Cerebellar cortex (tissue), 1 donor: Measurements from ENCODE around the gene EMILIN1.

Experiments
- DNase-seq: peaks from one replicate; pipeline ENCODE4 v3.0.0-alpha.2; 2015; ENCODE audit warnings: low spot score

The EMILIN1 gene

DNA sequence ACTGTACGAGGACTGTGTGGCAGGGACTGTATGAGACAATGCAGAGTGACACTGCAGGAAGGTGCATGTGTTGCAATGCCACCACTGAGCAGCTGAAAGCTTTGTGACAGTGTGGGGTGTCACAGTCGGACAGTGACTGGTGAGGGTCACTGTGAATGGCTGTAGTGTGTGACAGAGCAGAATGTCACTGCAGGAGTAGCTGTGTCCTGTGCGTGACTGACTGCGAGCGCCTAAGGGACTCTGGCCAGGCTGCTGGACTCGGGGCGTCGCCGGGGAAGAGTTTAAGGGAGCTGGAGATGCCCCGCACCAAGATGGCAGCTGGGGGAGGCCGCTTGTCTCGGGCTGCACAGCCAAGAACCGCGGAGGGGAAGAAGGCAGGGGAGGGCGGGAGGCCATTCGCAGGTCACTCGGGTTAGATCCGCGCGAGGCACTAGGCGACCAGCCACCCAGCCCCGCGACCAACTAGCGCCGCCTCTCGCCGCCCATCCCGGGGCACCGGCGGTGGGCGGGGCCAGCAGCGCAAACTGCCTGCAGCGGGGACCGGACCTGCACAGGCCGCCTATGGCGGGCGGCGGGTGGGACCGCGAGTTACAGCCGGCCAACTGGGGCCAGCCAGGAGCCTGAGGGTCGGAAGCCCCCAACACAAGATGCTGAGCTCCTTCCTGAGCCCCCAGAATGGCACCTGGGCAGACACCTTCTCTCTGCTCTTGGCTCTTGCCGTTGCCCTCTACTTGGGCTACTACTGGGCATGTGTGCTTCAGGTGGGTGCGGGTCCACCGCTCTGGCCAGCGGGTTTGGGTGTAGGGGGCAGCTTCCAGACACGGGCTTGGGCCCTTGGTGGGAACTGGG lies 45.1 kb downstream of the EMILIN1 start, which contains the start of gene ABHD1:
Gene ABHD1 (plus strand): TSS at position 514 of the 849 bp plus-strand sequence. CDS start 134 bp downstream, at position 648.
- peak; percentile 54 for DNase-seq

DNA sequence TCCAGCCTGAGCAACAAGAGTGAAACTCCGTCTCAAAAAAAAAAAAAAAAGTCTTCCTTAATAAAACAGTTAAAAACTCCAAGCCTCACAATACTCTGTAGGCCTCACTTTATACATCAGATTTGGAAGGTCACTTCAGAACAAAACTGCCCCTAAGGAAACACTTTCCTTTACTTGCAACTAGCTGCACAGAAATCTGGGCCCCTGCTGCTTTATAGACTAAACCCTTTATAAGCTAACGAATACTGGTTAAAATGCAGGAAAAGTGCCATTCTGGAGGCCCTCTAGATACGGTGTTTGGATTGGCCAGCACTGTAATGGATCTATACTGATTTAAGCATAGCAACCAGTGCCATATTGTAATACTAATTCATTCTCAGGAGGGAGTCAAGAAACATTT lies 46.7 kb downstream of the EMILIN1 start:
- no peak for DNase-seq

DNA sequence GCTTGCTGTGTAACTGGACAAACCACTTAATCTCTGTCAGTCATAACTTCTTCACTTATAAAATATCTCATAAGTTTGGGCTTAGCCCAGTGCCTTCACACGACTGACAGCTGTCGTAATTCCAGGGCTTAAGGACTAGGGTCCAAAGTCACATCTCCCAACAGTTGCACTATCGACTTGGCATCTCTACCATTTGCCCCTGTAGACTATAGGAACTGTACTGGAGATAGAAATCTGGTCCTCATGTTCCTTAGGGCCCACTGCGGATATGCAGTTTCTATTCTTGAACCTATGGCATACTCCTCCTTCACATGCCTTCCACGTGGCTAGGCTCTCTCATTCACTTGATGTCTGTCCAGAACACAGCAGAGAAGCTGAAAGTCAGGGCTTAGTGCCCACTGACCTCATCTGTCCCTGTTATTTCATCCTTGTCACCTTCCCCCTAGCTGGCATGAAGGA lies 47.9 kb downstream of the EMILIN1 start:
- DNase-seq, result no peak

DNA sequence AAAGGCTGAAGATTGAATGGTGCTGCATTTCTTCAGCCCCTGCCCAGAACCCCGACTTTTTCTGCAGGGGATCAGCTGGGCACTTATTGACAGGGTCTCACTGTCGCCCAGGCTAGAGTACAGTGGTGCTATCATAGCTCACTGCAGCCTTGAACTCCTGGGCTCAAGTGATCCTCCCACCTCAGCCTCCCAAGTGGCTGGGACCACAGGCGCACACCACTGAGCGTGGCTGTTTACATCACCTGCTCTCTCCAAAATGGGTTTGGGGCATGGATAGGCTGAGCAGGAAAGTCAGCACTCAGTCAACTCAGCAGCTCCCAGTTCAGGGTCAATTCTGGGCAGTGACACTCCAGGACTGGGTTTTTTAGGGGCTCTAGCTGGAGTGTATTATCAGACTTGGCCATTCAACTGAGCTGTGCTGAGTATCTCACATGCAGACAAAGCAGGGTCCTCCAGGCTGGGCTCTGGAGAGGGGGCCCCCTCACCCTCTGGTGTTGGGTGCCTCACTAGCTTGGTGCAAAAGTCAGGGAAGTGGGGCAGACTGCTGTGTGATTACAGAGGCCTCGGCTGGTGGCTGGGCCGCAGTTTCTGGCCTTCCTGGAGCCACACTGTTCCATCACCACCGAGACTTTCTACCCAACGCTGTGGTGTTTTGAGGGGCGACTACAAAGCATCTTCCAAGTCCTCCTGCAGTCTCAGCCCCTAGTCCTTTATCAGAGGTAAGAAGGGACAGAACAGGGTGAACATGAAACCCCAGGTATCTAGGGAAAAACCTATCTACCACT lies 49.7 kb downstream of the EMILIN1 start:
- DNase-seq, result no peak

DNA sequence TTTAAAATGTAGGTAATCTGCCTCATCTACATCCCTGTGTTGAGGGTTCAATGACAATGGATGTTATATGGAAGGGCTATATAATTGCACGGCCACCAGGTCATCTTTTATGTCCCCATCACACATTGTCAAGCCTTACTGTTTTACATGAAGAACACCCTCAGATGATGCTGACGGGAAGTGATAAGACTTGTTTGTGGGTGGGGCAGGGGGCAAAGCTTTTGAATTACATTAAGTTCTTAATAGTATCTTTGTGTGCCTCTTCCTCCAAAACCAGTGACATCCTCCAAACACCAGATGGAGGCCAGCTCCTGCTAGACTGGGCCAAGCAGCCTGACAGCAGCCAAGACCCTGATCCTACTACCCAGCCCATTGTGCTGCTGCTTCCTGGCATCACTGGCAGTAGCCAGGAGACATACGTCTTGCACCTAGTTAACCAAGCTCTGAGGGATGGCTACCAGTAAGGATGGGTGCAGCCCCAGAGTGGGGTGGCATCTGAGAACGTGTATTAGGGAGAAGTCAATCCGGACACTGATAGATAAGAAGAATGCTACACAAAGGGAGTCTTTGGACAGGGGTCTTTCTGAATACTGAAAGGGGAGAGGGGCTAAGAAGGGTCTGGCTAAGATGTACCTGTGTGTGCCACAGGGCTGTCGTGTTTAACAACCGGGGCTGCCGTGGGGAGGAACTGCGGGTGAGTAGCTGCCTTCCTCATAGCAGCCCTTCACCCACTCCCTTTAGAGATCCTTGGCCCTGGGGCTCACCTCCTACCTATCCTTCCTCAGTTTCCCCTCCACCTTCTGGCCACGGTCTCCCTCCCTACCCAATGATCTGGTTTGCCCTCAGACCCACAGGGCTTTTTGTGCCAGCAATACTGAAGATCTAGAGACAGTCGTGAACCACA lies 50.5 kb downstream of the EMILIN1 start:
- no peak for DNase-seq

DNA sequence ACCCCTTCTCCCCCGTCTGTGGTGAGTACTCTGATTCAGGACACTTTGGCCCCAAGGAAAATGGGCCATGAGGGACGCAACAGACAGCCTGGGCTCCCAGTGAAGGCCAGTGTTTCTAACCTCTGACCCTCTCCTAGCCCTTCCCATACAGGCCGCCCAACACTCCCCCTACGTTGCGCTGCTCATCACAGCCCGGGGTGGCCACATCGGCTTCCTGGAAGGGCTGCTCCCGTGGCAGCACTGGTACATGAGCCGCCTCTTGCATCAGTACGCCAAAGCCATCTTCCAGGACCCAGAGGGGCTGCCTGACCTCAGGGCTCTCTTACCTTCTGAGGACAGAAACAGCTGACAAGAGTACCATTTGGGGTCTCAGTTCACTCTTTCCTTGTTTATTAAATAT lies 52.0 kb downstream of the EMILIN1 start:
- DNase-seq, result no peak

DNA sequence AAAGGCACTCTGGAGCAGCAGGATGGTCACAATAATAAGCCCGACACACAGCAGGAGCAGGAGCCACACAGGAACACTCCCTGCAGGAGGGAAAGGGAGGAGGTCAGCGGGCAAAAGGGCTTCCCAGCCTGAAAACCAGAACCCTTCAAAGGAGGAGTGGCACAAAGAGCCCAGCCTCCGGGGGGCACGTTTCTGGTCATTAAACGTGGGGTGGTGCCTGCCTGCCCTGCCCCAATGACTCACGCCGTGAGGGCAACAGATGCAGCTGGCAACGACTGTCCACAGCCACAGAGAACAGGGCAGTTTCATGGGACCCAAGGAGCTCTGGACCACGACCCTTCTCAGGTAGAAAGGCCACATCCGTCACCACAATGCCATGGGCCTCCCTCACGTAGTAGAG lies 53.0 kb downstream of the EMILIN1 start:
- no peak for DNase-seq

DNA sequence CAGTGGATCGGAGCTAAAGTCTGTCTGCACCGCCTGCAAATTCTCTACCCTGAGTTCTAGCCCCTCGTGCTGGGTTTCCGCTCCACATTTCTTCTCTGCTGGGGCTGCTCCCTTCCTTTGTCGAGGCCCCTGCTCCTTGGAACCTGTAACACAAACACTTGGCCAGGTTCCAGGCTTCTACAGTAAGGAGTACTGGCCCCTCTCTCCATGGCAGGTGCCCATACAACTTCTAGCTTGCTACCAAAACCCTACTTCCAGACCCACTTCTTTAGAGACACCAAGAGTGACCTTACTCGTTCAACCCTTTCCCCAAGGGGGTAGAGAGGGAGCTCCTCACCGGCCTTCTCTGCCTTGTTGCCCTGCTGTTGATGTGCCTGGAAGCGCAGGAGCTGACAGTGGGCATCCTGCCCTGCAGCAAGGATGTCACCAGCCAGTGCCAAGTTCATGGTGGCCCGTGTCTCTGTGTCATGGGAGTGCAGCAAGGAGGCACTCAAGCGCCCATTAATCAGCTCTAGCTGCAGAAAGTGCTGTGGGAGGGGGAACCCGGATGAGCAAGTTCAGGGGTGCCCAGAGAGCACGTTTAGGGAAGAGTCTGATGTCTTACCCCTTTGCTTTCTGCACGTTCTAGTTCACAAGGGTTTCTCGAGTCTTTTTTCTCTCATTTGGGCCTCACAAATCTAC lies 54.9 kb downstream of the EMILIN1 start:
- peak; percentile 49 for DNase-seq

DNA sequence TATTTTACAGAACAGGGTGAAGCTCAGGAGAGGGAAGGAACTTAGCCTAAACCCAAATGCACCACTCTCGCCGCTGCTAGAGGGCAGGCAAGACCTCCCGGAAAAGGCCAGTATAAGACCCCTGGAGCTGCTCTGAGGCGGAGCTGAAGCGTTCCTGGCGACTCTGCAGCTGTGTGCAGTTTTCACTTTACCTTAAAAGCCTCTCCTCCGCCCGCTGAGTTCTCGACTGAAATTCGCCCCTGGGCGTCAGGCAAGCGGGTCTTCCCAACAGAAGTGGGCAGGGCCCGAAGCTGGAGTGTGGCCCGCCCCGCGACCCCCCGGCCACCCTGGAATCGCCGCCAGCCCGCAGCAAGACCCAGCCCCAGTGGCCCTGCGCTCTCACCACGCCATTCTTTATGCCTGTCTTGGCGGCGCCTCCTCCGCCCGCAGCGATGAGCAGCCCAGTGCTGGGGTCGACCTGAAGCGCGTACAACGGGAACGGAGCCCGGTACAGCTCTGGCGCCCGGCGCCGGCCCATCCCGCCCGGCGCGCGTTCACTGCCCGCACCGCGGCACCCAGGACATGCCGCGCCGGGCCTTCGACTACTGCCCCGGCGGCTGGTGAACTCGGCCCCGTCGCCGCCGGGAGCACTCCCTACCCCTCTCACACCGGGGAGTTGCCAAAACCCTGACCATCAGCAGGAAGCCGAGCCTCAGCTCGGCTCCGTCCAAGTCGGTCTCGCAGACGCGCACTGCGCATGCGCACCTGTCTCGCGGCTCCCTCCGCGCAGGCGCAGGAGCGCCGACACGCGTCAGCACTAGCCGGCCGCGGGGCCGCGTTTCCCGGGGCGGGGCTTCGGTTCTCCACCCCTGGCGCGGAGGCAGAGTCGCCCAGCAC lies 55.7 kb downstream of the EMILIN1 start, which contains the start of gene PREB:
Gene PREB (minus strand): TSS at position 732 of the 876 bp plus-strand sequence. CDS start 215 bp downstream, at position 517.
- peak; percentile 93 for DNase-seq

DNA sequence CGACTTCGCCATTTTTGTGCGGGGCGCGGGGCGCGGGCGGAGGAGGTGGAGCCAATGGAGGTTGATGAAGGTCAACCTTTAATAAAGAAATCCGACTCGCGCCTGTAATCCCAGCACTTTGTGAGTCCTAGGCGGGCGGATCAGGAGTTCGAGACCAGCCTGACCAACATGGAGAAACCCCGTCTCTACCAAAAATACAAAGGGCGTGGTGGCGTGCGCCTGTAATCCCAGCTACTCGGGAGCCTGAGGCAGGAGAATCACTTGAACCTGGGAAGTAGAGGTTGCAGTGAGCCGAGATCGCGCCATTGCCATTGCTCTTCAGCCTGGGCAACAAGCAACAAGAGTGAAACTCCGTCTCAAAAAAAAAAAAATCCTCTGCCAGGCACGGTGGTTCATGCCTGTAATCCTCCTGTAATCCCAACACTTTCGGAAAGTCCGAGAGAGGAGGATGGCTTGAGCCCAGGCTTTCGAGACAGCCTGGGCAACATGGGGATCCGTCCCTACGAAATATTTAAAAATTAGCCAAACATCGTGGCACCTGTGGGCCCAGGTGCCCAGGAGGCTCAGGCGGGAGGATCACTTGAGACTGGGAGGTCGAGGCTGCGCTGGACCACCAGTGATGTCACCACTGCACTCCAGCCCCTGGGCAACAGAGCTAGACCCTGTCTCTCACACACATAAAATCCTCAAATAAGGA lies 56.5 kb downstream of the EMILIN1 start:
- no peak for DNase-seq

DNA sequence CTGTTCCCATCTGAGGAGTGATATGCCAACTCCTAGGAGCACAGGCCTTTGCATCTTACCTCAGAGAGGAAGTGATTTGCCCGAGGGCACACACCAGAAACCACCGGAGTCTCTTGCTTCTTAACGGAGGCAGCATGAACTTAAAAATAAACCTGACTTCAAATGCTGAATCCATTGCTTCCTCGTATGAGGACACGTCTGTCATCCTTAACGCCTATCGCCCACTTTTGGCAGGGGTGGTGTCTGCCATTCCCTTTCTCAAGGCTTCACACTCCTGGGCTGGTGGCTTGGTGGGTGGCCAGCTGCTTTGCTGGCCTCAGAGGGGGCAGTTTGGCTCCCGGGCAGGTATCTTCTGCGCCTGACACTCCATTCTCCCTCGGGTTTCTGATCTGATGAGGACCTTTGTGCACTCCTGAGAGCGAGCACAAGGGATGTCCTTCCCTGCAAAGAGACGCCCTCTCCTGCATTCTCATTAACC lies 57.1 kb downstream of the EMILIN1 start:
- no peak for DNase-seq
